ENCODE data around the gene NLGN2. TPM values are rescaled to one million over a fixed set of nuclear protein-coding genes. Genes with fewer than 3 reads are reported as not detected.

Gene NLGN2
- total RNA-seq, 1 donor from 2014 or later: 44.8 TPM

DNA sequence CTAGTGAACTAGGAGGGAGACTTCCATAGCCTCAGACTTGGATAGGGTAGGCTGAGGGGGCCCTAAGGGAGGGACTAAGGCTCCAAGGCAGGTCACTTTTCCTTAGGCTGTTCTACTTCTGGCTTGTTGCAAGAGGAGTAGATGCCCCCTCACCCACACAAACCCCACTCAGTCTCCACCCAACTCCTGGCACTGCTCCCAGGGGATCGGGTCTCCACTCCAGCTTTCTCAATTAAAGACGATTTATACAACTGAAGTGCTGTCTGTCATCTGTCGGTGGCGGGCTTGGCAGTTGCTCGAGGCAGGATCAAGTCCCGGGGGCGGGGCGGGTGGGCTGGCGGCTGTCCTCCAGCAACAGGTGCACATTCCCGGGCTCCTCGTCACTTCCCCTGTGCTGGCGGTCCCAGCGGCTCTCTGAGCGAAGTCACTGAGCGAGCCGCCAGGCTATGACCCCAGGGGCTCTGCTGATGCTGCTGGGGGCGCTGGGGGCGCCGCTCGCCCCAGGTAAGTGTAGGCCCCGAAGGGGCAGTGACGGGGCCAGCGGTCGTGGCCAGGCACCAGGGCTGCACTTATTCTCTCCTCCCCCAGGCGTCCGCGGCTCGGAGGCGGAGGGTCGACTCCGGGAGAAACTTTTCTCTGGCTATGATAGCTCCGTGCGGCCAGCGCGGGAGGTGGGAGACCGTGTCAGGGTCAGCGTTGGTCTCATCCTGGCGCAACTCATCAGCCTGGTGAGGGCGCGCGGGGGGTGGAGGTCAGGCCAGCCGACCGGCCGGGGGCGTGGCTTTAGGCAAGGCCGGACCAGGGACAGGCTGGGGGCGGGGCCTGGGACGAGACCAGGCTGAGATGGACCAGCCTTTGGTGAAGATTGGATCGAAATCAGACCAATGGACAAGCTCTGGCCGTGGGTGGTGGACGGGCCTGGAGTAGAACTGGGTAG is 37.3 kb downstream of the NLGN2 start, which contains the start of gene CHRNB1:
Gene CHRNB1, plus strand, starts transcription at position 380 of the 937 bp plus-strand sequence. Its CDS starts 67 bp downstream, at position 447.
- intact Hi-C loops (cut with DNase I): no loop called here
- DNase-seq (ENCODE audit: low spot score) (peak; percentile 81), ATAC-seq (peak; percentile 86)

DNA sequence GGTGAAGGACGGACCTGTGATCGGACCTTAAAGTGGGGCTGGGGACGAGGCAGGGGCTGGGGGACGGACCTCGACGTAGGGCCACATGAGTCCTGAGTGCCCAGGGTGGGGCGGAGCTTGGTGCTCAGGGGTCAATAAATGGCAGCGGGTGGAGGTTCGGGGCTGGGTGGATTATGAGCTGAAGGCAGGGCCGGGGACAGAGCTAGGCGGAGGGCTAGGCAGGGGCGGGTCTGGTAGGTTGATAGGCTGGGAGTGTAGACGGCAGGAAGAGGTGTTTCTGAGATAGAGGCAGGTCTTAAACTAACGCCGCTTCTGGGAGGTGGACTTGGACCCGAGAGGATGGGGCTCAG is 37.9 kb downstream of the NLGN2 start:
- intact Hi-C loops (cut with DNase I): no loop called here
- no peak for DNase-seq (ENCODE audit: low spot score)
- ATAC-seq: peak; percentile 54

DNA sequence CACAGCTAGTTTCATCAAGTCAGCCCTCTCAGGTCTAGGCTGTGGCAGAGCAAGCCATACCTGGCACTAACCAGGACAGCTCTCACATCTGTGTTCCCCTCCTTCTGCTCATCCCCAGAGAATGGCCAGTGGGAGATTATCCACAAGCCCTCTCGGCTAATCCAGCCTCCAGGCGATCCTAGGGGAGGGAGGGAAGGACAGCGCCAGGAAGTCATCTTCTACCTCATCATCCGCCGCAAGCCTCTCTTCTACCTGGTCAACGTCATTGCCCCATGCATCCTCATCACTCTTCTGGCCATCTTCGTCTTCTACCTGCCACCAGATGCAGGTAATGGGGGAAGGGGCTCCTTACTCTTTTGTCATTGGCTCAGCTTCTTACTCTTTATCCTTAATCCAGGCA is 40.8 kb downstream of the NLGN2 start:
- no peak for DNase-seq (ENCODE audit: low spot score)
- no peak for ATAC-seq
- intact Hi-C loops (cut with DNase I): no loop called here

DNA sequence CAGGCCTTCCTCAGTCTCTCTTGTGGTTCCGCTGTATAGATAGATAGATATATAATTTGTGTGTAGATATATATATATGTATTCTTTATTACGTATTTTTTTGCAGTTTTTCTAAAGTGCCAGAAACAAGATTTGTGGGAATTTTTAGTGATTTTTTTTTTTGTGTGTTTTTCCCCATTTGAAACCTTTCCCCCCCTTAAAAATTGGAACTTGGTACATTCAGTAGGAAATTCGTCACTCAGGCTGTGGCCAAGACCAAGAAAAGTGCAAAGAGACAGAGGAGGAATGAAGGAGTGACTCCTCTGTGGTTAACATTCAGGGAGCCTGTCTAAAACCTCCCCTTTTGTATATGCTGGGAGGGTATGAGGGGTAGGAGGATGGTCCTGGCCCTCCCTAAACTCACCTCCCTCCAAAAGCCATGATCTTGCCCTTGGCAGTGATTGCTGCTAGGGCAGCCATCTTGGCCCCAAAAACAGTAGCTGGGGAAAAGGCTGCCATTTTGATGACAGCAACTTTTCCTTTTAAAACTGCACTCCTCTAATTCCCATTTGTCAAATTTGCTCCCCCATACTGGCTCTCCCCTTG is 52.4 kb downstream of the NLGN2 start:
- ATAC-seq: no peak
- intact Hi-C loops (cut with DNase I): no loop called here
- DNase-seq (ENCODE audit: low spot score): no peak

DNA sequence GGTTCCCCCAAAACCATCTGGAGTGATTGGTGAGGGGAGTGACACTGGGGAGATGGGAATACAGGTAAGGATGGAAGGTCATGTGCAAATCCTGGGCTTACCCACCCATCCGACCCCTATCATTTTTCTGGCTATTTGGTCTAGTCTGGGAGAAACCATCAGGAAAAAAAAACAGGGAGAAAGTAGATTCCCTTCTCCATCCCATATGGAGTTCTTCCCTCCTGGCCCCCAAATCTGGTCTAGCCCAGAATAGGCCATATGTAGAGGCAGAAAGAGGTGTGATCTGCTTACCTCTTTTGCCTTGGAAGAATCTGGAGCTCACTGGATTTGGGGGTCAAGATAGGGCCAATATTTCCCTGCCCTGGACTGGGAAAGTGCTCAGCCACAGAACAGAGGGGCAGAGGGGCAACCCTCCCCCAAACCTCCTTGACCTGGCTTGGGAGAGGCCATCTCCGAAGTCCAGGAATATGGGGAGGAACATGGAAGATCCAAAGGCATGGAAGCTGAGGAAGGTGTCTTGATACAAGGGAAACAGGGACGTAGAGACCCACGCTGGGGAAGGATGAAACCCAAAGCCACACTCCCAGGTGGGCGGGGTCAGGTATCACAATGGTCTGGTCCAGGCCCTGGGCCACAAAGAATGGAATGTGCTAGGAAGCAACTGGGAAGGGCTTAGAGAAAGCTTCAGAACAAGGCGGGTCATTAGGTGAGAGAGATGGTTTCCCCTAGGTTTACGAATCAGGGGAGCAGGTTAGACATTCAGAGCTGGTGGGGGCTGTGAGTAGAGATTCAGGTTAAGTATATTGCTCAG is 53.4 kb downstream of the NLGN2 start:
- DNase-seq (ENCODE audit: low spot score): no peak
- ATAC-seq: peak; percentile 9
- intact Hi-C loops (cut with DNase I): no loop called here

DNA sequence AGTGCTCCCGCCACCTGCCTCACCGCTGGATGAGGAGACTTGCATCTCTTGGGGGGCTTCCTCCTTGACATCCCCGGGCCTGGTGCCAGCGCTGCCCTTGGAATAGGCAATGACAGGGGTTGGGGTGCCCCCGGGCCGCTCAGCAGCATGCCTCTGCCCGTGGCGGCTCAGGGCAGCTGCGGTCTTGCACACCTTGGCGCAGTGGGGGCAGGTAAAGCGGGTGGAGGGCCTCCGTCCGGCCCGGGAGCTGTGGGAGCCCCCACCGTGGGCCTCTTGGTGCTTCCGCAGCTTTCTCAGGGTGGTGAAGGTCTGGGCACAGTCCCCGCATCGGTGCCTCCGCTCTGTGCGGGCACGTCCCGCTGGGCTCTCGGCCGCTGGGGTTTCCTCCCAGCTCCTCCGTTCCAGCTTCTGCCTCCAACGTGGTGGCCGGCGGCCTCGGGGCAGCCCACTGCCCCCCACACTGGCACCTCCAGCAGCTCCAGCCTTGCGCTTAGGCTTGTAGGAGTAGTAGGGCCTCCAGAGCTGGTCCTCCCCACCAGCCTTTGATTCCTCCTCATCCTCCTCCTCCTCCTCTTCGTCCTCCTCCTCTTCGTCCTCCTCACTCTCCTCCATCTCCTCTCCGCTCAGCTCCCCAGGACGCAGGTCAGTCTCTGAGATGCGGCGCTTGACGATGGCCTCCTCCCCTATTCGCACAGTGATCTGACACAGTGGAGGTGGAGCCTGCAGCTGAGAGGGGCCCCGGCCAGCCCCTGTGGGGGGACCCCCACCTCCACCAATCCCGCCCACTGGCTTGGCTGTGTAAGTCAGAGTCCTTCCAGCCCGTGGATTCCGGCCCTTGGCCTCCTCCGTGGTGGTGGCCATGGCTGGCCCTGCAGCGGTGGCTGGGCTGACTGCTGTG is 55.1 kb downstream of the NLGN2 start:
- ATAC-seq: peak; percentile 16
- no peak for DNase-seq (ENCODE audit: low spot score)

DNA sequence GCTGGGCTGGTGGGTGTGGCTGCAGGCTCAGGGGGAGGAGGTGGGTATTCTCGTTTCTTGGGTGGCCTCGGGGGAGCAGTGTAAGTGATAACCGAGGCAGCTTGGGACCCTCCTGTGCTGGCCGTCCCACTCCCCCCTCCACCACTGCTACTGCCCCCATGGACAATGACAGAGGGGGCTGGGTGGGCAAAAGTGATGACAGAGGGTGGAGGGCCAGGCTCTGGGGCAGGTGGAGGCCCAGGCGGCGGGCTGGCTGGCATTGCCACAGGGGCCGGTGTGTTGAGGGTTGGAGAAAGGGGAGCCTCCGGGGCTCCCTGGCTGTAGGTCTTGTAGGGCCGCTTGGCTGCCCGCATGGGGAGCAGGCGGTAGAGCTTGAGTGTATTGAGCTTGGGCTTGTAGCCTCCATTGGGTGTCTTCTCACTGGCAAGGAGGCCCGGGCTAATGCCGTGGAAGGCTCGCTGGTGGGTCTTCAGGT is 55.8 kb downstream of the NLGN2 start:
- intact Hi-C loops (cut with DNase I): no loop called here
- peak; percentile 3 for ATAC-seq
- DNase-seq (ENCODE audit: low spot score): no peak

More for the DNA sequence above, 55.1 kb downstream of the NLGN2 start:
- intact Hi-C loops (cut with DNase I): no loop called here

DNA sequence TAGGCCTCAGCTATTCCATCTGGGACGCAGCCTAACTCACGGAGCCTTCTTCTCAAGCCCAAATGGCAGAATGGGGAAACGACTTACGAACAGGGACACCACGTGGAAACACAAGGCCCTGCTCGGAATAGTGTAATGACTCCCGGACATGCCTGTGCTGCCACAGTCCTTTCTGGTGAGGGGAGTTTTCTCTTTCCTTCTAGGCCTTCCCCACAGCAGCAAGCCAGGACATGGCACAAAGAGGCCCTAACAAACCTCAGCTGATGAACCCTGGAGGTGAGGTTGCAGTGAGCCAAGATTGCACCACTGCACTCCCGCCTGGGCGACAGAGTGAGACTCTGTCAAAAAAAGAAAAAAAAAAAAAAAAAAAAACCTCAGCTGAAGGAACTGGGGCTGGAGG is 56.4 kb downstream of the NLGN2 start:
- DNase-seq (ENCODE audit: low spot score) (no peak), ATAC-seq (no peak)
- intact Hi-C loops (cut with DNase I): no loop called here

DNA sequence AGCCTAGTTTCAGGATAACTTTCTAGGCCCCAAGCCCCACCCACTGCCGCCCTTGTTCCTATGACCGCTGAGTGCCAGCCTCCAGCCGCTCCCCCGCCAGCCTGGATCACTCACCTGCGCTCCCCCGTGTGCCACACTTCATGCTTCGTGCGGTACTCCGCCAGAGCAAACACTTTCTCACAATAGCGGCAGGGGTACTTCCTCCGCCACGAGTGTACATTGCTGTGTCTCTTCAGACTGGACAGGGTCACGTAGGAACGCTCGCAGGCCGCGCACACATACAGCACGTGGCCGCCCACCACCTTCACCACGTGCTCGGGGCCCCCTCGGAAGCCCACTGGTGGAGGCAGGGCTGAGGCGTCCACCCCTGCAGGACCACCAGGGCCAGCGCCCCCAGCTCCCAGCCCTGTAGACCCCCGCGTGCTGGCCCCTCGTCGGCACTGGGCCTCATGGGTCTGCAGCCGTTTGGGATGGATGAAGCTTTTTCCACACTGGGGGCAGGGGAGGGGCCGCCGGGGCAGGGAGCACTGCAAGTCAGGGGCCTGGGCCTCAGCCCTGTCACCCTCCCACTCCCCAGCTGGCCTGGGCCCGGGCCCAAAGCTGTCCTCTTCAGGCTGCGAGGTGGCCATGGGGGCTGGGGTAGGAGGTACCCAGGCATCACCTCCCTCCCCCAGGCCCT is 58.1 kb downstream of the NLGN2 start:
- ATAC-seq (peak; percentile 1), DNase-seq (ENCODE audit: low spot score) (no peak)
- intact Hi-C loops (cut with DNase I): no loop called here

DNA sequence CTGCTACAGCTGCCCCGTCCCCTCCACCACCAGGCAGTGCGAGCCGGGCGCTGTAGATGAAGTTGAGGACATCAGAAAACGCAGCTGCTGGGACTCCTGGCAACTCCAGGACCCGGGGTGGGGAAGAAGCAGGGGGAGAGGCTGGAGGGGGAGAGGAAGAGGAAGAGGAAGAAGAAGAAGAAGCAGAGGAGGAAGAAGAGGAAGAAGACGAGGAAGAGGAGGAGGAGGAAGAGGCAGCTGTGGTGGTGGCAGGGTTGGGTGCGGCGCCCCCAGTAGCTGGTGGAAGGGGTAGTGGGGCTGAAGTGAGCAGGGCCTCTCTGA is 58.6 kb downstream of the NLGN2 start:
- DNase-seq (ENCODE audit: low spot score): no peak
- intact Hi-C loops (cut with DNase I): no loop called here
- no peak for ATAC-seq

DNA sequence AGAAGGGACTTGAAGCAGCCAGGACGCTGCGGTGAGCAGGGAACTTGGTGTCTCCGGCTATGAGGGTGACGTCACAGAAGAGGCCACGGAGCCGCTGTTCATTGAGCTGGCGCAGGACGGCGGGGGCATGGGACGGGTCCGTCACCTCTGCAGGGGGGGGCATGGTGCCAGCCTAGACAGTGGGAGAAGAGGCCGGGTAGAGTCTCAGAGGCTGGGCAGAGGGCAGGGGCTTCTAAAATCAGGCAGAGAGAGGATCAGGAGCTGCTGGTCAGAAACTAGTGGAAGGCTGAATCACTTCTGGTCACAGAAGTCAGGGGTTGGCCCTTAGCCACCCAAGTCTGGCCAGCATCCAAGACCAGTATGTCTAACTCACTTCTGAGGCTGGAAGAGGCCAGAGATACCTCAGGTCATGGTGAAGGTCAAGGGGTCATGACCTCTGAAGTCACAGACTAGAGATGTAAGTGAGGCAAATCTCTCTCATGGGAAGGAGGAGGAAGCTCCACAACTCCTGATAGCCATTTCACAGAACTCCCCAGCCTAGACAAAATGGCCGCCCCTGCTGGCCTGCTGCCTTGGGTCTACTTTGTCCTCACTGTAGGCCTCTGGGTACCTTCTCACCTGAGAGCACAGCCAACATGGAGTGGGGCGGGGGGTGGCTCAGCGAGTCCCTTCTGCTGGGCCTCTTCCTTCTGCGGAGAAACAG is 59.1 kb downstream of the NLGN2 start:
- ATAC-seq: peak; percentile 42
- intact Hi-C loops (cut with DNase I): no loop called here
- peak; percentile 88 for DNase-seq (ENCODE audit: low spot score)

DNA sequence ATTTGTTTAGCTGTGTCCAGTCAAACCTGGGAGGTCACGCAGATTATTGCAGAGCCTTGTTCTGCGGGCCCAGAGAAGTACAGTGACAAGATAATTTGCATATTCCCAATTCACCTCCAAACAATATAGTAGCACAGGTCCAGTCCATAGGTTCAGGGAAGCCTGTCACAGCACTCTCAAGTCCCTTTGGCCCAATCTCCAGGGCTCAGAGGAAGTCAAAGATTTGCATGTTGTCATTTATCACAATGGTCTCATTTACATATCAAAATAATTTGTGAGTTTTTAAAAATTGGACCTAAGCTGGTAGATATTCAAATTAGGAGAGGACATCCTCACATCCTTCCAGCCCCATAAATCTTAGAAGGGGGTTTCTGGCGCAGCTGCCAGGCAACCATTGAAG is 59.9 kb downstream of the NLGN2 start:
- DNase-seq (ENCODE audit: low spot score) (no peak), ATAC-seq (no peak)
- intact Hi-C loops (cut with DNase I): no loop called here

DNA sequence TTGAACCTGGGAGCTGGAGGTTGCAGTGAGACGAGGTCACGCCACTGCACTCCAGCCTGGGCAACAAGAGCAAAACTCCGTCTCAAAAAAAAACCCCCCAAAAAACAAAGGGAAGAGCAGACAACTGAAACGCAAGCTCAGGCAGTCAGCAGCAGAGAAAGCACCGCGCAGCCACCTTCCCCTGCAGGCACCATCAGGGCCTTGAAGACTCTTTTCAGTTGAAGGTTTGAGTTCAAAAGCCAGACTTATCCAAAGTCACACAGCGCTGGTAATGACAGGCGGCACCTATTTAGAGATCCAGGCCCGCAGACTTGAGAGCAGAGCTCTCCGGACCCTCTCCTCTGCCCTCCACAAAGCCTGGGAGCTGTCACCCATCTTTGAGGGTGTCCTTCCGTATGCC is 60.6 kb downstream of the NLGN2 start:
- DNase-seq (ENCODE audit: low spot score) (no peak), ATAC-seq (no peak)
- intact Hi-C loops (cut with DNase I): no loop called here

DNA sequence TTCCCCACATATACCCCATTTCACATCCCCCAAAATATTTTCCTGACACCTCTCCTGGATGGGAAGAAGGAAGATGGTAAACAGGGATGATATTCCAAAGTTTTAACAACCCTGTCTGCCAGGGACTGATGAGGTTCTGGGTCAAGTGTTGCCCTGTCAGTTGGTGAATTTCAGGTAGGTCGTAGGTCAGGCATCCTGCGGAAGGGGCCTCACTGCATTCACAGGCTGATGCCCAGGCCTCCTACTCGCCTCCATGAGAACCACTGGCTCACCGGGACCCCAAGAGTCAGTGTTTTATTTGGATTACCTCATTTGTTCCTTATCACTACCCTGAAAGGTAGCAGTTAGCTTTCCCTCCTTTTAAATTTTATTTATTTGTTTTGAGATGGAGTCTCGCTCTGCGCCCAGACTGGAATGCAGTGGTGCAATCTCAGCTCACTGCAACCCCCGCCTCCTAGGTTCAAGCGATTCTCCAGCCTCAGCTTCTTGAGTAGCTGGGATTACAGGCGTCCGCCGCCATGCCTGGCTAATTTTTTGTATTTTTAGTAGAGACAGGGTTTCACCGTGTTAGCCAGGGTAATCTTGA is 61.3 kb downstream of the NLGN2 start:
- intact Hi-C loops (cut with DNase I): no loop called here
- no peak for ATAC-seq
- DNase-seq (ENCODE audit: low spot score): no peak
